Mammary epithelial cell (primary cell): ENCODE data around the gene SDR9C7.

ENCODE experiments used
- EZH2 ChIP-seq: IDR thresholded peaks from 2 replicates; pipeline ENCODE4 v1.6.1; 2012; ENCODE audit warnings: low read length, inconsistent platforms, borderline replicate concordance
- TF ChIP-seq, protein P1 (sequence below), 2 donors: IDR thresholded peaks in 1 of 2; conservative IDR thresholded peaks in 1 of 2; 2 replicates each; pipeline ENCODE4 v1.5.1; 2011 to 2012; ENCODE audit warnings: inconsistent platforms in 2 of 2, low read length in 2 of 2, mild to moderate bottlenecking in 2 of 2, control low read depth in 1 of 2, low read depth in 1 of 2; ENCODE audit not compliant: insufficient read depth in 1 of 2; ENCODE audit errors: extremely low read depth in 1 of 2

GRCh38 chr12:56954057-56954957, 20.1 kb upstream of the SDR9C7 start:
- TF ChIP-seq EZH2: no peak
- TF ChIP-seq, protein P1, sequence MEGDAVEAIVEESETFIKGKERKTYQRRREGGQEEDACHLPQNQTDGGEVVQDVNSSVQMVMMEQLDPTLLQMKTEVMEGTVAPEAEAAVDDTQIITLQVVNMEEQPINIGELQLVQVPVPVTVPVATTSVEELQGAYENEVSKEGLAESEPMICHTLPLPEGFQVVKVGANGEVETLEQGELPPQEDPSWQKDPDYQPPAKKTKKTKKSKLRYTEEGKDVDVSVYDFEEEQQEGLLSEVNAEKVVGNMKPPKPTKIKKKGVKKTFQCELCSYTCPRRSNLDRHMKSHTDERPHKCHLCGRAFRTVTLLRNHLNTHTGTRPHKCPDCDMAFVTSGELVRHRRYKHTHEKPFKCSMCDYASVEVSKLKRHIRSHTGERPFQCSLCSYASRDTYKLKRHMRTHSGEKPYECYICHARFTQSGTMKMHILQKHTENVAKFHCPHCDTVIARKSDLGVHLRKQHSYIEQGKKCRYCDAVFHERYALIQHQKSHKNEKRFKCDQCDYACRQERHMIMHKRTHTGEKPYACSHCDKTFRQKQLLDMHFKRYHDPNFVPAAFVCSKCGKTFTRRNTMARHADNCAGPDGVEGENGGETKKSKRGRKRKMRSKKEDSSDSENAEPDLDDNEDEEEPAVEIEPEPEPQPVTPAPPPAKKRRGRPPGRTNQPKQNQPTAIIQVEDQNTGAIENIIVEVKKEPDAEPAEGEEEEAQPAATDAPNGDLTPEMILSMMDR (conservative IDR thresholded peaks at IDR 0.05 in 1 of 2, IDR thresholded peaks at IDR 0.05 in 1 of 2; ENCODE audit: extremely low read depth in 1 of 2, insufficient read depth in 1 of 2, low read depth in 1 of 2, low read length in 2 of 2): no peak
